ENCODE data around the gene ADCY4.

Gene ADCY4

GRCh38 chr14:24367514-24368211 is 32.8 kb upstream of the ADCY4 start, which contains the start of gene NFATC4:
Gene NFATC4, plus strand, starts transcription at chr14:24368184. Its CDS starts 157 bp downstream, at chr14:24368341.
- FAIRE-seq: no peak
- peak; percentile 59 for DNase-seq (ENCODE audit: insufficient read length, low spot score)
- TF ChIP-seq POLR2AphosphoS5 (IDR thresholded peaks at IDR 0.05; ENCODE audit: low read depth, low read length) (no peak), SPI1 (IDR thresholded peaks at IDR 0.05; ENCODE audit: low read depth, low read length) (no peak), POLR2A (IDR thresholded peaks at IDR 0.05; ENCODE audit: low read depth, low read length) (no peak), PAX5 (IDR thresholded peaks at IDR 0.05; ENCODE audit: insufficient read depth, low read length, severe bottlenecking) (no peak), TAF1 (IDR thresholded peaks at IDR 0.05; ENCODE audit: low read depth, low read length) (no peak), POU2F2 (IDR thresholded peaks at IDR 0.05; ENCODE audit: low read depth, low read length) (no peak)

GRCh38 chr14:24366721-24367513 is 32.0 kb upstream of the ADCY4 start:
- peak; percentile 81 for FAIRE-seq
- 0 out of 2 replicates have a peak, but pooled peaks have one; percentile 30 for TF ChIP-seq TAF1 (IDR thresholded peaks at IDR 0.05; ENCODE audit: low read depth, low read length)
- TF ChIP-seq PAX5 (IDR thresholded peaks at IDR 0.05; ENCODE audit: insufficient read depth, low read length, severe bottlenecking): no peak
- DNase-seq (ENCODE audit: insufficient read length, low spot score): peak; percentile 74

- TF ChIP-seq POU2F2 (IDR thresholded peaks at IDR 0.05; ENCODE audit: low read depth, low read length): no peak
- no peak for TF ChIP-seq SPI1 (IDR thresholded peaks at IDR 0.05; ENCODE audit: low read depth, low read length)
- no peak for TF ChIP-seq POLR2A (IDR thresholded peaks at IDR 0.05; ENCODE audit: low read depth, low read length)
- TF ChIP-seq TAF1 (IDR thresholded peaks at IDR 0.05; ENCODE audit: low read depth, low read length): no peak
- TF ChIP-seq POLR2AphosphoS5 (IDR thresholded peaks at IDR 0.05; ENCODE audit: low read depth, low read length): no peak
- no peak for DNase-seq (ENCODE audit: insufficient read length, low spot score)
- FAIRE-seq: peak; percentile 41
Measured at GRCh38 chr14:24366413-24366720, 31.5 kb upstream of the ADCY4 start.

- TF ChIP-seq POU2F2 (IDR thresholded peaks at IDR 0.05; ENCODE audit: low read depth, low read length) (peak; percentile 9; the same call in 1 of the 2 replicates), PAX5 (IDR thresholded peaks at IDR 0.05; ENCODE audit: insufficient read depth, low read length, severe bottlenecking) (no peak)
- FAIRE-seq: peak; percentile 93
- DNase-seq (ENCODE audit: insufficient read length, low spot score): peak; percentile 45
Measured at GRCh38 chr14:24365600-24366412, 30.9 kb upstream of the ADCY4 start.

GRCh38 chr14:24364841-24365240 is 30.0 kb upstream of the ADCY4 start:
- DNase-seq (ENCODE audit: insufficient read length, low spot score) (no peak), FAIRE-seq (no peak)
- TF ChIP-seq POLR2AphosphoS5 (IDR thresholded peaks at IDR 0.05; ENCODE audit: low read depth, low read length): no peak
- no peak for TF ChIP-seq POLR2A (IDR thresholded peaks at IDR 0.05; ENCODE audit: low read depth, low read length)
- no peak for TF ChIP-seq TAF1 (IDR thresholded peaks at IDR 0.05; ENCODE audit: low read depth, low read length)
- no peak for TF ChIP-seq SPI1 (IDR thresholded peaks at IDR 0.05; ENCODE audit: low read depth, low read length)
- no peak for TF ChIP-seq PAX5 (IDR thresholded peaks at IDR 0.05; ENCODE audit: insufficient read depth, low read length, severe bottlenecking)
- TF ChIP-seq POU2F2 (IDR thresholded peaks at IDR 0.05; ENCODE audit: low read depth, low read length): no peak

- FAIRE-seq: no peak
- no peak for DNase-seq (ENCODE audit: insufficient read length, low spot score)
- no peak for TF ChIP-seq POU2F2 (IDR thresholded peaks at IDR 0.05; ENCODE audit: low read depth, low read length)
- no peak for TF ChIP-seq POLR2AphosphoS5 (IDR thresholded peaks at IDR 0.05; ENCODE audit: low read depth, low read length)
- no peak for TF ChIP-seq SPI1 (IDR thresholded peaks at IDR 0.05; ENCODE audit: low read depth, low read length)
- no peak for TF ChIP-seq TAF1 (IDR thresholded peaks at IDR 0.05; ENCODE audit: low read depth, low read length)
- no peak for TF ChIP-seq POLR2A (IDR thresholded peaks at IDR 0.05; ENCODE audit: low read depth, low read length)
- no peak for TF ChIP-seq PAX5 (IDR thresholded peaks at IDR 0.05; ENCODE audit: insufficient read depth, low read length, severe bottlenecking)
Measured at GRCh38 chr14:24363401-24363800, 28.5 kb upstream of the ADCY4 start.

GRCh38 chr14:24362241-24362960 is 27.5 kb upstream of the ADCY4 start:
- DNase-seq (ENCODE audit: insufficient read length, low spot score) (no peak), FAIRE-seq (no peak)
- TF ChIP-seq POLR2A (IDR thresholded peaks at IDR 0.05; ENCODE audit: low read depth, low read length): no peak
- TF ChIP-seq PAX5 (IDR thresholded peaks at IDR 0.05; ENCODE audit: insufficient read depth, low read length, severe bottlenecking): no peak
- TF ChIP-seq POLR2AphosphoS5 (IDR thresholded peaks at IDR 0.05; ENCODE audit: low read depth, low read length): no peak
- TF ChIP-seq TAF1 (IDR thresholded peaks at IDR 0.05; ENCODE audit: low read depth, low read length): no peak
- no peak for TF ChIP-seq SPI1 (IDR thresholded peaks at IDR 0.05; ENCODE audit: low read depth, low read length)
- no peak for TF ChIP-seq POU2F2 (IDR thresholded peaks at IDR 0.05; ENCODE audit: low read depth, low read length)

GRCh38 chr14:24361326-24361725 is 26.5 kb upstream of the ADCY4 start:
- DNase-seq (ENCODE audit: insufficient read length, low spot score) (no peak), FAIRE-seq (no peak)
- TF ChIP-seq SPI1 (IDR thresholded peaks at IDR 0.05; ENCODE audit: low read depth, low read length): no peak

- no peak for FAIRE-seq
- DNase-seq (ENCODE audit: insufficient read length, low spot score): no peak
- no peak for TF ChIP-seq PAX5 (IDR thresholded peaks at IDR 0.05; ENCODE audit: insufficient read depth, low read length, severe bottlenecking)
- no peak for TF ChIP-seq POU2F2 (IDR thresholded peaks at IDR 0.05; ENCODE audit: low read depth, low read length)
- no peak for TF ChIP-seq POLR2A (IDR thresholded peaks at IDR 0.05; ENCODE audit: low read depth, low read length)
- TF ChIP-seq SPI1 (IDR thresholded peaks at IDR 0.05; ENCODE audit: low read depth, low read length): no peak
- no peak for TF ChIP-seq POLR2AphosphoS5 (IDR thresholded peaks at IDR 0.05; ENCODE audit: low read depth, low read length)
- no peak for TF ChIP-seq TAF1 (IDR thresholded peaks at IDR 0.05; ENCODE audit: low read depth, low read length)
Measured at GRCh38 chr14:24360281-24360680, 25.4 kb upstream of the ADCY4 start.

Measured in GM12891 (cell line).